ENCODE data around the gene ATP8B3.
"Not testable (repeated sequence)": the region's sequence is repeated elsewhere in the genome, so short reads cannot be mapped to it uniquely, and the experiment has no call there.

The ATP8B3 gene

GRCh38 chr19:1768248-1768647 is 43.8 kb downstream of the ATP8B3 start:
- DNase-seq = no peak

DNA sequence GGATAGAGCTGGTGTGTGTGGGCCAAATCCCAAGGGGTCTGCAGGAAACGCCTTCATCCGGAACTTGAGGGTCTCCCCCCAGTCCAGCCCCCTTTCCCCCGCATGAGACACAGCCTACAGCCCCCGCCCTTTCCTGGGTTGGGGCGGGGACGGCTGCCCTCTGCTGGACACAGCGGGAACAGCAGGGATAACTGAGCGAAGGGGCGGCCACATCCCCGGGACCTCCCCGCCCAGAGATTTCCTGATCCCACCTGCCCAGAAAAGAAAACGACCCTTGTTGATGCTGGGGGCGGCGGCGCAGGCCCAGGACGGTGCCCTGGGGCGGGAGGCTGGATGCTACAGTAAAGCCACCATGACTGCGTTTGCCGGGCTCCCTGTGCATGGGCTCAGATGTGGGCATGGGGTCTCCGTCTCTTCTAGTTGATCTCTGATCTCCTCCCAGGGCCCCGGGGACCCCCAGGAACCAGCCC is 44.6 kb downstream of the ATP8B3 start:
- DNase-seq = no peak

GRCh38 chr19:1766800-1767352 is 45.2 kb downstream of the ATP8B3 start:
- DNase-seq = no peak

GRCh38 chr19:1765904-1766799 is 45.9 kb downstream of the ATP8B3 start:
- DNase-seq = no peak

- DNase-seq = no peak
These were observed 46.7 kb downstream of the ATP8B3 start for GRCh38 chr19:1765232-1765903.

DNA sequence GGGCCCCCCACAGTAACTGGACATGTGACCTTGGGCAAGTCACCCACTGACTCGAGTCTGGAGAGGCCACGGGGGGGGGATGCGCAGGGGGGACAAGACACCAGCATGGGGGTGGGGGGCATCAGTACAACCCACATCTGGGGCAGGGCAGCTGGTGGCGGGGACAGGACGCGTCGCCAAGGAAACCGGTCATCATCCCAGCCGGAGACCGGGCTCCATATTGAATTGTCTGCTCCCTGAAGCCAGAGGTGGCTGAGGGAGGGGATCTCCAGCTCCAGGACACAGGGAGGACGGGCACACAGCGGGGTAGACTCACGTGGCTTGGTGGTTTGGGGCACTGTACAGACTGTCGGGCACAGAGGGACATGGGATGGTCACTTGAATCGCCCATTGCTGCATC is 47.3 kb downstream of the ATP8B3 start:
- no peak for DNase-seq

DNA sequence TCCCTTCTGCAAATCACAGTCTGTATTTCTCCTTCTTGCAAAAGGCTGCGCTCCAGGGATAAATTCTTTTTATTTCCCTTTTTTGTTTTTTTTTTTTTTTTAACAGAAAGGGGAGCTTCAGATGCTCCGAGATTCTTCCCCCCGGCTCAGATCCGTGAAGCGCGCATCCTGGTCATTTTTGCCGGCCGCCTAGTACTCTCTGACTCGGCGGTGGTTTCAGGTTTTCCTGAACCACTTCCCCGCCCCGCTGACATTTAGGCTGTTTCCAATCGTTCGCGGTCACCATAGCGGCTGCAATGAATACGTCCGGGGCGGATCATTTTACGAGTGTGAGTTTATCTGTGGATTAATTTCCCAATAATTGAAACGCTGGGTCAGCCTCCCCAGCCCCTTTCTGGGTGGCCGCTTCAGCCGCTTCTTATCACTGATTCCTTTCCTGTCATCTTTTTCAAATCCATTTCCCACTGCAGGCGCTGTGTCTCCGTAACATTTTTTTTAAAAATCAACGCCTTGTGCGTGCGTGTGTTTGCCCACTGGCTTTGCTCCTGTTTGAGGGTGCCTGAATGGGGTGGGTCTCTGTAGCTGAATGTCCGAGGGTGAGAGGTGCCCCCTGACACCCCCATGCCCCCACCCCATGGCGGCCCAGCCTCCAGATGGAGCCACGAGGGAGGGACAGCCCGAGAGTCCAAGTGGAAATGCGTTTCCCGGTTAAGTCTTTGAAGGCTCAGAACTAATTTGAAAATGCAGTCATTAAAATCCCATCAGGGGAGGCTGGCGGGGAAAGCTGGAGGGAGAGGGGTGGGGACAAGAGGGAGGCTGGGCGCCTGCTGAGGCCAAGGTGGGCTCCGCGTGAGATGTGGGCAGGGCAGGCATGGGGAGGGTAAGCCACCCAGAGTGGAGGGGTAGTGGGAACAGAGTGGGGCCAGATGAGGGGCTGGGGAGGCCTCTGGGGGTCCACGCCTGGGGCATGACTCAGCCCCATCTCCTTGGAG is 48.1 kb downstream of the ATP8B3 start:
- DNase-seq = no peak

DNA sequence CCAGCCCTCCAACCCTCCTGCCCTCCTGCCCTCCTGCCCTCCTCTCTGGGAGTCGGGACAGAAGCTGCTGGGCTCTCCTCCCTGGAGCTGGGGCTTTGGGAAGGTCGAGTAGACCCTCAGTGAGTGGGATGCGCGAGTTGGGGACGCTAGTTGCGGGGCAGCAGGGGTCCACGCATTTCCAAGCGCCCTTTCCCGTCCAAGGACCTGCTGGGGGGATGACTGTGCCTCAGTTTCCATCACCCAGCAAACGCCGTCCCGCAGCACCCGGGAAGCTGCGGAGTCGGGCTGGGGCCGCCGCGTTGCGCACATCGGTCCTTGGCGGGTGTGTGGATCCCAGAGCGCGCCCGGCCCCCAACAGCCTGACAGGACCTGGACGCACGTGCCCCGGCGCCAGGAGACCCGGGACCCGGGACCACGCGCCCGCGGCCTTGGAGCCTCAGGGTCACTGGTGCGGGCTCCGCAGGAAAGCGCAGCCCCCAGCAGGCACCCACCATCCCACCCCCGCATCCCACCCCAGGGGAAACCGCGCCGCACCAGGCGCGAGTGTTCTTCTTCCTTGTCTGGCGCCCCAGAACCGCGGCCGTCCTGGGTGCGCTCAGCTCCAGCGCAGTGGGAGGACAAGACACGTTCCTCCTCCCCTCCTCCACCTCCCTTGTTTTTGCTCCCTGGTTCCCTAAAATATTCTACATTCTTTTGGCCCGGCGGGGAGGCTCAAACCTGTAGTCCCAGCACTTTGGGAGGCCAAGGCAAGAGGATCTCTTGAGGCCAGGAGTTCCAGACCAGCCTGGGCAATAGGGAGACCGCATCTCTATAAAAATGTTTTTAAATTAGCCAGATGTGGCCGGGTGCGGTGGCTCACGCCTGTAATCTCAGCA is 49.6 kb downstream of the ATP8B3 start:
- no peak for DNase-seq

DNA sequence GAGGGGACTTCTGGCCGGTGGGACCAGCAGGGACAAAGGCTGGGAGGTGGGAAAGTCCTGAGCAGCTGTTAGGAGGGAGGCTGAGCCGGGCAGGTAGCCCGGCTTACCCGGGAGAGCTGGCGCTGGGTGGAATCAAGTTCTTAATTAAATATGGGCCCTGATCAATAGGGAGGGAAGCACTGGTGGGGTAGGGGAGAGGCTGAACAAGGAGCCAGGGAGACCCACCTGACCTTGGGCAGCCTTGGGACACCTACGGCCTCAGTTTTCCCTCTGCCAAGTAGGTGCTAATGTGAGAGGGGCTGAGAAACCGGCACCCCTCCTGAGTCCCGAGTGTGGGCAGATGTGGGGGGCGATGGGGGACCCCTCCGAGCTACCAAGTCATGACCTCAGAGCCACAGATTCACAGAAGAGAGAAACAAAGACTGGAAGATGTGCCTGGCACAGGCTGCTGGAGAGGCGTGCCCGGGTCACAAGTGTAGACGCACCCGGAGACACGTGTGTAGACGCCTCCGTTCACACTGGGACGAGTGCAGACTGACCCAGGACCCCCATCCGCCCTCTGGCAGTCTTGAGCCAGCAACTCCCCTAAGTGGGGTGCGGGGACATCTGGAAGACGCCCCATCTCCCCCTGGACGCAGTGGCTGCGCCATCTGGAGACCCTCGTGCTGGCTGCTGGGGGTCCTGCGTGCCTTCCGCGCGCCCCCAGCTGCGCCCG is 50.4 kb downstream of the ATP8B3 start:
- no peak for DNase-seq

- DNase-seq = not testable (repeated sequence)
These were observed 51.1 kb downstream of the ATP8B3 start for GRCh38 chr19:1760786-1761527.

DNA sequence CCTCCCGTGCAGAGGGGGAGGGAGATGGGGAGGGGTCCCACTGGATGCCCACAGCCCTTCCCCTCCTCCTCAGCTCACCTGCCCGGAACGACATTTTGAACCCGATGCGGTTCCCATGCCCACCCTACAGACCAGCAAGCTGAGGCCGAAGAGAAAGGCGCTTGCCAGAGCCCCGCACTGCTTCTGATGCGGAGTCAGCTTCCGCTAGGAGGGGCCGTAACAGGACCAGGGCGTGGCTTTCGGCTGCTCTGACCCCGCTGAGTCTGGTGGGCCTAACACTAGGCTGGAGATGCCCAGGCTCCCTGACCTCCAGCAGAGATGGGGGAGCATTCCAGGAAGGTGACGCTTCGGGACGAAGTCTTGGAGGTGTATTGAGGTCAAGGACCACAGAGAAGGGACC is 52.1 kb downstream of the ATP8B3 start:
- DNase-seq = no peak

DNA sequence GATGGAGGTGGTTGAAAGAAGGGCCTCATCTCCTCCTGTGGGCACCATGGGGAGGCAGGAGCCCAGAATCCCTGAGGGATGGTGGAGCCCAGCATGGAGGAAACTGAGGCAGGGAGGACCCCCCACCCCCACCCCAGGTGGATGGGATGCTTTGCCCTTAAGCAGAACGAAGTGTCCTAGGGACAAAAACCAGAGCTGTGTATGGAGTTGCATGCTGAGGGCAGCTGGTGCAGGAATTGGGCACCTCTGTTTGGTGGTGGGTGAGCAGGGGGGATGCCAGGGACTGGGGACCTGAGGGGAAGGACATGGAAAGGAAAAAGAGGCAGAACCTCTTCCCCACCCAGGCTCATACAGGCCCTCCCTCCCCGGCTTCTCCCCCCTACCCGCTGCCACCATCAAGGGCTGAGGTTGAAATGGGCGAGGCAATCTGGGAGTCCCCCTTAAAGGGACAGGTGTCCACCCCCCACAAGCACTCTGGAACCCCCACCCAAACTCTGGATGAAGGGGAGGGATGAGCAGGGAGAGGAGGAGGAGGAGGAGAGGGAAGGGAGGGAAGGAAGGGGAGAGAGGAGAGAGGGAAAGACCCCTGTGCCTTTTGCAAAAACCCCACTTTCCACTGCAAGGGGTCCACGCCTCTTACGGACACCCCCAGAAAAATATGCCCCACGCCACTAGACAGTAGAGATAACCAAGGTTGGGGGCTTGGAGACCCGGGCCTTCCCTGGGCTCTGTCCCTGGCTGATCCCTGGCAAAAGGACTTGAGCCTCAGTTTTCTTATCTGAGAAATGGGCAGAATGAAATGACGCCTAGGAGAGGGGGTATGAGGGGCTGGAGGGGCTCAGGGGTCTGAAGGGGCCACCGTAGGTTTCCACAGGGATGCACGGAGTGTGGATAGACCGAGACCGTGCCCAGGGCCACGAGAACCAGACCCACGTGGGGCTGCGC is 52.8 kb downstream of the ATP8B3 start:
- no peak for DNase-seq

DNA sequence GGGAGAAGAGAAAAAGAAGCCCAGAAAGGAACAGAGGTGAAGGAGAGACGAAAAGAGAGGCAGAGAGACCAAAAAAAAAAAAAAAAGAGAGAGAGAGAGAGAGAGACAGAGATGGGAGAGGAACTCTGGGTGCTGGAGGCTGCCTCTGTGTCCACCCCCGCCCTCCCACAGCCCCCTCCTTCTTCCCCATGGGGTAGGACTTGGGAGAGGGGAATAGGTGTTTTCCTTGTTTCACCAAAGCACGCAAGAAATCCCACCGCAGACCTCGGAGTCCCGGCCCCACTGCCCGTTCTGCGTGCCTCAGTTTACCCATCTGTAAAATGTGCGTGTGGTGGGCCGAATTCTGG is 53.9 kb downstream of the ATP8B3 start:
- no peak for DNase-seq

GRCh38 chr19:1757468-1758230 is 54.4 kb downstream of the ATP8B3 start:
- no peak for DNase-seq

- DNase-seq = no peak
These were observed 55.2 kb downstream of the ATP8B3 start for GRCh38 chr19:1756705-1757465.

DNA sequence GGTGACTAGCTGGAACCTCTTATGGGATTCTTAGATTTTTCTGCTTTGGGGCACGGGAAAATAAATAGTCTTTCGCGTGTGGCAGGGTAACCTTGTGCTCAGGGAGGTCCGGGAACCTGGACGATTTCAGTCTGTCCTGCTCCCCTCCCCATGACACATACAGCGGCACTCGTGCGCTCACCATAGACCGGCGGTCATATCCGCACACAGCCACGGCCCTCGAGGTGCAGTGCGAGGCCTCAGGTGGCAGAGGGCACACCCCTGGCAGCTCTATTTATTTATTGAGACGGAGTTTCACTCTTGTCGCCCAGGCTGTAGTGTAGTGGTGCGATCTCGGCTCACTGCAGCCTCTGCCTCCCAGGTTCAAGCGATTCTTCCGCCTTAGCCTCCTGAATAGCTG is 55.8 kb downstream of the ATP8B3 start:
- no peak for DNase-seq

GRCh38 chr19:1755467-1756171 is 56.5 kb downstream of the ATP8B3 start:
- no peak for DNase-seq

Data from SIG-M5 (cell line).